Right renal pelvis (tissue), 4 donors: ENCODE results near the gene ALX4. TPM values are rescaled to one million over a fixed set of nuclear protein-coding genes. Genes with fewer than 3 reads are reported as not detected.

Experiments used
- DNase-seq, 4 donors: peaks; one replicate each; pipeline ENCODE4 v3.0.0-alpha.2; 2013; ENCODE audit warnings: low read depth in 4 of 4, low spot score in 3 of 4, missing footprints in 1 of 4
- polyA plus RNA-seq, 4 donors: library from polyadenylated mRNA; unstranded; fragments of 120-200 nt; gene quantifications; one replicate each; pipeline ENCODE4 v1.2.1, GENCODE V29; 2013; ENCODE audit not compliant: insufficient read length in 4 of 4

The ALX4 gene
- polyA plus RNA-seq, 4 donors = 0.15 to 0.25 (median 0.17) TPM

- DNase-seq = no peak
These were observed 59.5 kb downstream of the ALX4 start for GRCh38 chr11:44250421-44250820.

GRCh38 chr11:44248109-44248508, 61.8 kb downstream of the ALX4 start:
- no peak for DNase-seq

- DNase-seq = no peak
These were observed 62.4 kb downstream of the ALX4 start for GRCh38 chr11:44247508-44247907.

- DNase-seq = no peak
These were observed 63.2 kb downstream of the ALX4 start for GRCh38 chr11:44246726-44247125.

GRCh38 chr11:44244639-44245310, 65.2 kb downstream of the ALX4 start:
- DNase-seq = no peak

- DNase-seq = peak; percentile 21 to 54 (median 30)
These were observed 66.2 kb downstream of the ALX4 start for GRCh38 chr11:44243595-44244343.

- DNase-seq = no peak
These were observed 66.9 kb downstream of the ALX4 start for GRCh38 chr11:44243086-44243485.

- DNase-seq = no peak
These were observed 68.1 kb downstream of the ALX4 start for GRCh38 chr11:44241851-44242250.

- DNase-seq = no peak
These were observed 72.8 kb downstream of the ALX4 start for GRCh38 chr11:44237156-44237555.

- peak in 2 of 4 donors; percentile 14 to 43 for DNase-seq
These were observed 73.6 kb downstream of the ALX4 start for GRCh38 chr11:44236296-44236695.

GRCh38 chr11:44235765-44236201, 74.2 kb downstream of the ALX4 start:
- DNase-seq = peak; percentile 23 to 51 (median 40)

GRCh38 chr11:44229624-44230023, 80.3 kb downstream of the ALX4 start:
- no peak for DNase-seq

- no peak for DNase-seq
These were observed 80.8 kb downstream of the ALX4 start for GRCh38 chr11:44229098-44229497.

- DNase-seq = no peak
These were observed 81.6 kb downstream of the ALX4 start for GRCh38 chr11:44228379-44228778.

GRCh38 chr11:44226945-44227344, 83.0 kb downstream of the ALX4 start:
- DNase-seq = no peak

- no peak for DNase-seq
These were observed 83.4 kb downstream of the ALX4 start for GRCh38 chr11:44226490-44226889.

GRCh38 chr11:44224867-44225501, 85.0 kb downstream of the ALX4 start:
- no peak for DNase-seq

GRCh38 chr11:44223238-44223637, 86.7 kb downstream of the ALX4 start:
- DNase-seq = no peak

- DNase-seq = no peak
These were observed 87.9 kb downstream of the ALX4 start for GRCh38 chr11:44221992-44222391.

- no peak for DNase-seq
These were observed 88.5 kb downstream of the ALX4 start for GRCh38 chr11:44221456-44221855.
